Esophagus squamous epithelium (tissue), 4 donors: ENCODE data around the gene LILRA2.

Experiments
- POLR2A ChIP-seq, 4 donors: fragments of 450-650 bp; IDR thresholded peaks; one replicate each; pipeline ENCODE4 v1.6.1; 2017; ENCODE audit warnings: antibody characterized with exemption in 4 of 4, mild to moderate bottlenecking in 4 of 4, moderate library complexity in 3 of 4
- TF ChIP-seq, protein P1 (sequence below), 6 experiments: fragments of 450-650 bp in 4 of 6; fragments of 200-600 bp in 2 of 6; sonication (generic) in 2 of 6; IDR thresholded peaks; one replicate each; pipeline ENCODE4 v1.5.1; 2016 to 2019; ENCODE audit warnings: antibody characterized with exemption in 6 of 6, mild to moderate bottlenecking in 4 of 6, moderate library complexity in 4 of 6

- TF ChIP-seq, protein P1, sequence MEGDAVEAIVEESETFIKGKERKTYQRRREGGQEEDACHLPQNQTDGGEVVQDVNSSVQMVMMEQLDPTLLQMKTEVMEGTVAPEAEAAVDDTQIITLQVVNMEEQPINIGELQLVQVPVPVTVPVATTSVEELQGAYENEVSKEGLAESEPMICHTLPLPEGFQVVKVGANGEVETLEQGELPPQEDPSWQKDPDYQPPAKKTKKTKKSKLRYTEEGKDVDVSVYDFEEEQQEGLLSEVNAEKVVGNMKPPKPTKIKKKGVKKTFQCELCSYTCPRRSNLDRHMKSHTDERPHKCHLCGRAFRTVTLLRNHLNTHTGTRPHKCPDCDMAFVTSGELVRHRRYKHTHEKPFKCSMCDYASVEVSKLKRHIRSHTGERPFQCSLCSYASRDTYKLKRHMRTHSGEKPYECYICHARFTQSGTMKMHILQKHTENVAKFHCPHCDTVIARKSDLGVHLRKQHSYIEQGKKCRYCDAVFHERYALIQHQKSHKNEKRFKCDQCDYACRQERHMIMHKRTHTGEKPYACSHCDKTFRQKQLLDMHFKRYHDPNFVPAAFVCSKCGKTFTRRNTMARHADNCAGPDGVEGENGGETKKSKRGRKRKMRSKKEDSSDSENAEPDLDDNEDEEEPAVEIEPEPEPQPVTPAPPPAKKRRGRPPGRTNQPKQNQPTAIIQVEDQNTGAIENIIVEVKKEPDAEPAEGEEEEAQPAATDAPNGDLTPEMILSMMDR (IDR thresholded peaks at IDR 0.05): no peak
- TF ChIP-seq POLR2A (IDR thresholded peaks at IDR 0.05): no peak
Measured at GRCh38 chr19:54630782-54631181, 57.2 kb downstream of the LILRA2 start.
